GM12865 (cell line): ENCODE results near the gene VTA1.
"Not testable (repeated sequence)": the region's sequence is repeated elsewhere in the genome, so short reads cannot be mapped to it uniquely, and the experiment has no call there.

Experiments
- DNase-seq: peaks from one replicate; pipeline ENCODE4 v3.0.0; 2010; ENCODE audit warnings: low read depth
- H3K4me3 ChIP-seq: 2 replicates; pipeline ENCODE4 v1.5.1; 2011; ENCODE audit warnings: mild to moderate bottlenecking, low read depth, low read length, control low read depth
- CTCF ChIP-seq: IDR thresholded peaks from 2 replicates; pipeline ENCODE4 v1.5.1; 2011; ENCODE audit warnings: low read length, control low read depth, low read depth, inconsistent platforms; ENCODE audit not compliant: insufficient read depth; ENCODE audit errors: missing control alignments

VTA1 gene

GRCh38 chr6:142184307-142184706 lies 37.2 kb downstream of the VTA1 start:
- no peak overlapping the region for H3K4me3 ChIP-seq
- no peak for DNase-seq
- TF ChIP-seq CTCF, result no peak

- DNase-seq, result no peak
Observed at GRCh38 chr6:142185641-142186040, 38.6 kb downstream of the VTA1 start.

GRCh38 chr6:142187209-142187608 lies 40.1 kb downstream of the VTA1 start:
- no peak for DNase-seq
- H3K4me3 ChIP-seq, result no peak overlapping the region
- no peak for TF ChIP-seq CTCF

More at GRCh38 chr6:142185641-142186040, 38.6 kb downstream of the VTA1 start:
- no peak for TF ChIP-seq CTCF
- no peak overlapping the region for H3K4me3 ChIP-seq

GRCh38 chr6:142188341-142188740 lies 41.3 kb downstream of the VTA1 start:
- not testable (repeated sequence) for H3K4me3 ChIP-seq, DNase-seq

GRCh38 chr6:142189057-142189456 lies 42.0 kb downstream of the VTA1 start:
- no peak overlapping the region for H3K4me3 ChIP-seq
- no peak for TF ChIP-seq CTCF
- no peak for DNase-seq

- no peak for DNase-seq
- H3K4me3 ChIP-seq, result no peak overlapping the region
- no peak for TF ChIP-seq CTCF
Observed at GRCh38 chr6:142192343-142192742, 45.3 kb downstream of the VTA1 start.

GRCh38 chr6:142193621-142194020 lies 46.6 kb downstream of the VTA1 start:
- DNase-seq, result no peak
- no peak for TF ChIP-seq CTCF
- no peak overlapping the region for H3K4me3 ChIP-seq
